Right lobe of liver (tissue), 4 donors: ENCODE results near the gene B4GALT2.

Experiments
- CTCF ChIP-seq, 4 donors: fragments of 200-600 bp in 3 of 4; fragments of 450-650 bp in 1 of 4; IDR thresholded peaks; one replicate each; pipeline versions ENCODE4 v1.5.1 to v1.8.0; 2016 to 2022; ENCODE audit warnings: antibody characterized with exemption in 4 of 4, mild to moderate bottlenecking in 2 of 4
- POLR2A ChIP-seq: fragments of 450-650 bp; IDR thresholded peaks from one replicate; pipeline ENCODE4 v1.6.1; 2017; ENCODE audit warnings: antibody characterized with exemption, mild to moderate bottlenecking
- donor health status: DM: no; HTN: no; CAD: no.
- donor health status: DM: no; HTN: no; CAD: no.
- donor health status: DM: no; HTN: yes; CAD: no.

GRCh38 chr1:43960798-43961197 lies 18.2 kb upstream of the B4GALT2 start:
- TF ChIP-seq CTCF (IDR thresholded peaks at IDR 0.05) = no peak
- no peak for TF ChIP-seq POLR2A
